ENCODE data around the gene CIDEB. TPM values are rescaled to one million over a fixed set of nuclear protein-coding genes. Genes with fewer than 3 reads are reported as not detected.

Gene CIDEB
- total and polyA plus RNA-seq, 2 of the 8 experiments (the other 6 are each of a cell fraction or from before 2014, with no cell fraction given), result 0.11 TPM; not detected in 1

GRCh38 chr14:24258548-24259265 is 49.1 kb downstream of the CIDEB start (continued):
- no peak for TF ChIP-seq JUND (IDR thresholded peaks at IDR 0.05; ENCODE audit: low read length)
